ENCODE data around the gene MED27.
A peak's percentile ranks its signal among the peaks of the same experiment; 100 is the strongest.
"Not testable (repeated sequence)": the region's sequence is repeated elsewhere in the genome, so short reads cannot be mapped to it uniquely, and the experiment has no call there.

The MED27 gene

GRCh38 chr9:132014218-132014805 is 65.4 kb downstream of the MED27 start:
- DNase-seq, result no peak

- DNase-seq, result no peak
Measured at GRCh38 chr9:132012704-132013357, 66.8 kb downstream of the MED27 start.

- no peak for DNase-seq
Measured at GRCh38 chr9:132011896-132012295, 67.8 kb downstream of the MED27 start.

- no peak for DNase-seq
Measured at GRCh38 chr9:132011309-132011708, 68.4 kb downstream of the MED27 start.

GRCh38 chr9:132010201-132010600 is 69.5 kb downstream of the MED27 start:
- DNase-seq, result not testable (repeated sequence)

GRCh38 chr9:132008855-132009812 is 70.5 kb downstream of the MED27 start:
- no peak for DNase-seq

- DNase-seq, result no peak
Measured at GRCh38 chr9:132008184-132008803, 71.4 kb downstream of the MED27 start.

- DNase-seq, result no peak
Measured at GRCh38 chr9:132007371-132008025, 72.2 kb downstream of the MED27 start.

GRCh38 chr9:132006677-132007370 is 72.8 kb downstream of the MED27 start:
- DNase-seq, result peak in 1 of 2 experiments; percentile 5

- DNase-seq, result no peak
Measured at GRCh38 chr9:132005899-132006298, 73.8 kb downstream of the MED27 start.

GRCh38 chr9:132004323-132004722 is 75.3 kb downstream of the MED27 start:
- DNase-seq, result no peak

GRCh38 chr9:132003896-132004295 is 75.8 kb downstream of the MED27 start:
- no peak for DNase-seq

GRCh38 chr9:132003319-132003704 is 76.4 kb downstream of the MED27 start:
- DNase-seq, result no peak

GRCh38 chr9:132002643-132003318 is 76.9 kb downstream of the MED27 start:
- DNase-seq, result no peak

- no peak for DNase-seq
Measured at GRCh38 chr9:132001567-132001966, 78.1 kb downstream of the MED27 start.

GRCh38 chr9:132000659-132001058 is 79.0 kb downstream of the MED27 start:
- no peak for DNase-seq

- DNase-seq, result no peak
Measured at GRCh38 chr9:131999692-132000551, 79.7 kb downstream of the MED27 start.

- DNase-seq, result no peak
Measured at GRCh38 chr9:131997779-131998178, 81.9 kb downstream of the MED27 start.

GRCh38 chr9:131997076-131997475 is 82.6 kb downstream of the MED27 start:
- DNase-seq, result no peak

GRCh38 chr9:131995382-131995781 is 84.3 kb downstream of the MED27 start:
- DNase-seq, result no peak
